Testis (tissue), 2 donors: ENCODE measurements around the gene PIK3CB.

ENCODE experiments used
- CTCF ChIP-seq, 3 experiments: fragments of 450-650 bp in 2 of 3; fragments of 200-600 bp in 1 of 3; sonication (generic) in 1 of 3; IDR thresholded peaks; one replicate each; pipeline ENCODE4 v1.5.1; 2016 to 2019; ENCODE audit warnings: antibody characterized with exemption in 3 of 3, mild to moderate bottlenecking in 2 of 3, moderate library complexity in 1 of 3
- POLR2A ChIP-seq: fragments of 450-650 bp; IDR thresholded peaks from one replicate; pipeline ENCODE4 v1.6.1; 2017; ENCODE audit warnings: antibody characterized with exemption, mild to moderate bottlenecking, moderate library complexity

GRCh38 chr3:138761002-138761401, 73.7 kb downstream of the PIK3CB start:
- TF ChIP-seq CTCF (IDR thresholded peaks at IDR 0.05), result no peak
- TF ChIP-seq POLR2A, result no peak
